Jurkat, Clone E6-1 (cell line): ENCODE measurements around the gene SLC29A3.
"Not testable (repeated sequence)": the region's sequence is repeated elsewhere in the genome, so short reads cannot be mapped to it uniquely, and the experiment has no call there.

Source experiments
- DNase-seq: peaks from one replicate; pipeline ENCODE4 v3.0.0-alpha.2; 2011; ENCODE audit warnings: low read depth, low spot score
- H3K4me3 ChIP-seq: 2 replicates; pipeline ENCODE4 v1.5.1; 2011; ENCODE audit warnings: mild to moderate bottlenecking, low read length, control low read depth, moderate library complexity

Gene SLC29A3

GRCh38 chr10:71296086-71296485 is 23.0 kb upstream of the SLC29A3 start:
- DNase-seq = no peak

DNA sequence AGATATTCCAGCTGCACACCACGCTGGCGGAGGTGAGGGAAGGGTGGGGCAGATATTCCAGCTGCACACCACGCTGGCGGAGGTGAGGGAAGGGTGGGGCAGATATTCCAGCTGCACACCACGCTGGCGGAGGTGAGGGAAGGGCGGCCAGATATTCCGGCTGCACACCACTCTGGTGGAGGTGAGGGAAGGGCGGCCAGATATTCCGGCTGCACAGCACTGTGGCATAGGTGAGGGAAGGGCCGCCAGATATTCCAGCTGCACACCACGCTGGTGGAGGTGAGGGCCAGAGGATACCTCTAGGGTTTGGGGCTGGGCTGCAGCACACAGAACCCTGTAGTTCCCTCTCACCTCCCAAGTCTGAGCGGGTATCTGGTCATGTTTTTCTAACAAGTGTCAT is 22.2 kb upstream of the SLC29A3 start:
- DNase-seq, H3K4me3 ChIP-seq: not testable (repeated sequence)

More at GRCh38 chr10:71296086-71296485, 23.0 kb upstream of the SLC29A3 start:
- no peak overlapping the region for H3K4me3 ChIP-seq

GRCh38 chr10:71297343-71297742 is 21.7 kb upstream of the SLC29A3 start:
- no peak overlapping the region for H3K4me3 ChIP-seq
- no peak for DNase-seq

DNA sequence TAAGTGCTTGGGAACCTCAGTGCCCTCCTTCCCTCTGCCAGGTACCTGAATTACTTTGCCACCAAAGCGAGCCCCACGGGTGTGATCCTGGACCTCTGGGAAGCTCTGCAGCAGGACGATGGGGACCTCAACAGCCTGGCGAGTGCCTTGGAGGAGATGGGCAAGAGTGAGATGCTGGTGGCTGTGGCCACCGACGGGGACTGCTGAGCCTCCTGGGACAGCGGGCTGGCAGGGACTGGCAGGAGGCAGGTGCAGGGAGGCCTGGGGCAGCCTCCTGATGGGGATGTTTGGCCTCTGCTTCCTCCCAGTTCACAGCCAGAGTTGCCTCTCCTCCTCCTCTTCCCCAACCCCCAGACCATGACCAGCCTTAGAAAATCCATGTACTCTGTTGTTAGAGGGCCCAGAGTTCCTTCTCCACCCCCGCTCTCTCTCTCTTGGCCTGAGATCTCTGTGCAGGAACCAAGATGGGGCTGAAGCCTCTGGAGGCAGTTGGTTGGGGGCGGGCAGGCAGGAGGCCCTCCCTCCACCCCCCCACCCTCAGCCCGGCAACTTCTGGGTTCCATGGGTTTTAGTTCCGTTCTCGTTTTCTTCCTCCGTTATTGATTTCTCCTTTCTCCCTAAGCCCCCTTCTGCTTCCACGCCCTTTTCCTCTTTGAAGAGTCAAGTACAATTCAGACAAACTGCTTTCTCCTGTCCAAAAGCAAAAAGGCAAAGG is 19.8 kb upstream of the SLC29A3 start:
- no peak overlapping the region for H3K4me3 ChIP-seq
- DNase-seq = no peak

- no peak overlapping the region for H3K4me3 ChIP-seq
- no peak for DNase-seq
Measured at GRCh38 chr10:71300555-71301370, 18.3 kb upstream of the SLC29A3 start.

DNA sequence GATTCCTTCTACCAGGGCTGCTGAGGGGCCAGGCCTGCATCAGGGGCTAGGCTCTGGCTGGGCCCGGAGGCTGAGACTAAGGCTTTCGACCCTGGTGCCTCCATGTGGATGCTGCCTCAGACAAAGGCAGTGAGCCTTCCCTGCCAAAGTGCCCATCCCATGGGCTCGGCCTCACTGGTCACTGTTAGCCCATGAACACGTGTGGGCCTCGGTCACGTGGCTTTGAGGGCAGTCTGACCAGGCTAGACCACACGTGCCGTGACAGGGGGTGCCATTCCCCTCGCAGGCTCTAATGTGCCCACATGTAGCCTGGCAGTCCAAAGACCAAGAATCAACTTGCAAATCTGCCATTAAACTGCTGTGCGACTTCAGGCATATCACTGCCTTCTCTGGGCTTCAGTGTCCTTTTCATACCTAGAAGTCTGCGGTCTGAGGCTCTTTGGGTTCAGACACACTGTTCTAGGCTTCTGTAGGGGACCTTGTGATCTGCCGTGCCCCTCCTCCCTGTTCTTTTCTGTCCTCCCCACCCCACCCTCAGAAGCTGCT is 17.6 kb upstream of the SLC29A3 start:
- H3K4me3 ChIP-seq = no peak overlapping the region
- no peak for DNase-seq

GRCh38 chr10:71302451-71302850 is 16.6 kb upstream of the SLC29A3 start:
- H3K4me3 ChIP-seq = no peak overlapping the region
- DNase-seq = no peak

GRCh38 chr10:71302874-71303568 is 16.0 kb upstream of the SLC29A3 start:
- H3K4me3 ChIP-seq = no peak overlapping the region
- DNase-seq = peak; percentile 71

DNA sequence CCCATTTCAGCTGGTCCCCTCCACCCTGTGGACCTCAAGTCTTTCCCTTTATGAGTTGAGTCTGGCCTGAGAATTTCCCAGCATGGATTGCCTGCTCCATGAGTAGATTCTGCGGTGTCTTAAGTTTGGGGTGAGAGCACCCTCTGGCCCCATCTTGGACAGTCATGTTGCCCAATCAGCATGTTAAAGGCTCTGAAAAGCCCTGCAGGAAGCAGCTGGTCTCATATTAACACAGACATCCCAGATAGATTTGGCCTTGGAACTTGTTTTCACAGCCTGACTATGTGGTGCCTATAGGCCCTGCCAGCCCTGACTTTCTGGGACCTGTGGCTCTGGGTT is 15.5 kb upstream of the SLC29A3 start:
- no peak overlapping the region for H3K4me3 ChIP-seq

DNA sequence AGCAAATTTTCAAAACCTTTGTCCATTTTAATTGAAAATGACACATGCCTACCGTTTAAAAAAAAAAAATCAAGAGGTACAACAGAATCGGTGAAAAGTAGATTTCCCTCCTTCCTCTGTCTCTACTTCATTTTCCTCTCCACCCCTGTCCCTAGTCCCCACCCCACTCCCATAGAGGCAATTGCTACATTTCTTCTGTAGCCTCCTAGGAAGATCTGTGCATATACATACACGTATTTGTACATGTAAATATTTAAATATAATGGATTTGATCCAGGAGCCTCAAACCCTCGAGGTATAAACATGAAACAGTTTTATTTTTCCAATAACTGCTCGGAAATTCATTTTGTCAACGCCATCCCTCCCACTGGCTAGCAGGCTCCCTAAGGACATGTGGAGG is 14.1 kb upstream of the SLC29A3 start:
- DNase-seq = no peak
- no peak overlapping the region for H3K4me3 ChIP-seq

More for the DNA sequence above, 15.5 kb upstream of the SLC29A3 start:
- DNase-seq = no peak

DNA sequence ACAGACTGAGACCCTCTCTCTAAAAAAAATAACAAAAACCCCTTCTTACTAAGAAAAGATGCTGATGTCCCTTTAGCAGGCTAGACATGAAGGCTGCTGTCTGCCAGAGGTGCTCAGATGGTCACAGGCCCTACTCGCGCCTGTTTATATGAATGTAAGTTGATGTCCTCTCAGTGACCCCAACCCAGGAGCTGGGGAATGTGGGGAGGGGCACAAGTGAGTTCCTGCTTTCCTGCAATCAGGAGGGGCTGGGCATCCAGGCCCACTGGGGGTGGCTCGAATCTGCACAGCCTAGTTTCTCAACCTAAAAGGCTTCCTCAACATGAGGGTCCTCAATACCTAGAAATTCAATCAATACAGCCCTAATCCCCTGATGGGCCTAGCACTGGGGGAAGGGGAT is 12.1 kb upstream of the SLC29A3 start:
- H3K4me3 ChIP-seq = no peak overlapping the region
- DNase-seq = no peak

GRCh38 chr10:71307469-71308085 is 11.5 kb upstream of the SLC29A3 start:
- no peak overlapping the region for H3K4me3 ChIP-seq
- DNase-seq = no peak

GRCh38 chr10:71308244-71308643 is 10.8 kb upstream of the SLC29A3 start:
- no peak for DNase-seq

GRCh38 chr10:71308985-71309384 is 10.1 kb upstream of the SLC29A3 start:
- DNase-seq = no peak

More at GRCh38 chr10:71308244-71308643, 10.8 kb upstream of the SLC29A3 start:
- H3K4me3 ChIP-seq = no peak overlapping the region

GRCh38 chr10:71309919-71310318 is 9.1 kb upstream of the SLC29A3 start:
- no peak for DNase-seq
- no peak overlapping the region for H3K4me3 ChIP-seq

More at GRCh38 chr10:71308985-71309384, 10.1 kb upstream of the SLC29A3 start:
- no peak overlapping the region for H3K4me3 ChIP-seq

DNA sequence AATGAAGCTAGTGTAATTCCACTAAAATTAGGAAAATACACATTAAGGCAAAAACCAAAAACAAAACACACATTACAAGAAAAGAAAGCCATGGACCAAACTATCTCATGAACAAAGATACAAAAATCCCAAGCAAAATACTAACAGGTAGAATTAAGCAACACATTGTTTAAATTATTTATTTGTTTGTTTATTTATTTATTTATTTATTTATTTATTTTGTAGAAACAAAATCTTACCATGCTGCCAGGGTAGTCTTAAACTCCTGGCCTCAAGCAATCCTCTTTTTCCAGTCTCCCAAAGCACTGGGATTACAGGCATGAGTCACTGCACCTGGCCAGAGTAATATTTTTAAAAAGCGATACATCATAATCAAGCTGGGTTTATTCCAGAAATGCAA is 6.8 kb upstream of the SLC29A3 start:
- DNase-seq = no peak
- H3K4me3 ChIP-seq = no peak overlapping the region

- no peak for DNase-seq
- H3K4me3 ChIP-seq = no peak overlapping the region
Measured at GRCh38 chr10:71312811-71313789, 6.0 kb upstream of the SLC29A3 start.

DNA sequence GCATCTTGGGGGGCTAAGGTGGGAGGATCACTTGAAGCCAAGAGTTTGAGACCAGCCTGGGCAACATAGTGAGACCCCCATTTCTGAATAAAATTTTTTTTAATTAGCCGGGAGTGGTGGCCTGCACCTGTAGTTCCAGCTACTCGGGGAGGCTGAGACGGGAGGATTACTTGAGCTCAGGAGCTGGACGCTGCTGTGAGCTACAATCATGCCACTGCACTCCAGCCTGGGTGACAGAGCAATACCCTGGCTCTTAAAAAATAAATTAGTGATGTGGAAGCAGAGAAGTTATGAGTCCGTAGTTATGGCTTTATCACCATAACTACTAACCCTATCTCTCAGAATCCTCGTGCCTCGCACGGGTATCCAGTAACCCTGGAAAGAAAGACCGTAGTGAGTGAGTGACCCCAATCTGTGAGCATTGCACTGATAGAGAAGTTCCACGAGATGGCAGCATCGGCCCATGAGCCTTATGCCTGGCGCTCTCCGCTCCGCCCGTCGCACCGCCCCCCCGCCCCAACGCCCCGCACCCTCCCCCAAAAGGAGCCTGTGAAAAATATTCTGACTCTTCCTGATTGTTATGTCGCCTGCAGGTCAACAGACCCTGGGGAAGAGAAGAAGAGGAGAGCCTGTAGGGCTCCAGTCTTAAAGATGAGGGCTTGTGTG is 4.9 kb upstream of the SLC29A3 start:
- peak; percentile 52 for DNase-seq
- H3K4me3 ChIP-seq = peak overlapping the region; percentile 35
